ENCODE measurements around the gene CTSC.

GRCh38 chr11:88379130-88379529 is 41.6 kb upstream of the CTSC start:
- TF ChIP-seq FOXP2 (optimal IDR thresholded peaks at IDR 0.05; ENCODE audit: borderline replicate concordance, extremely low read depth, extremely low read length, insufficient read depth) (no peak), POLR2AphosphoS5 (IDR thresholded peaks at IDR 0.05; ENCODE audit: low read depth, low read length) (no peak), TAF1 (IDR thresholded peaks at IDR 0.05; ENCODE audit: borderline replicate concordance, insufficient read depth, low read length) (no peak)

Data from PFSK-1 (cell line).